ENCODE results near the gene DMKN.
"Not testable (repeated sequence)": the region's sequence is repeated elsewhere in the genome, so short reads cannot be mapped to it uniquely, and the experiment has no call there.

The DMKN gene

DNA sequence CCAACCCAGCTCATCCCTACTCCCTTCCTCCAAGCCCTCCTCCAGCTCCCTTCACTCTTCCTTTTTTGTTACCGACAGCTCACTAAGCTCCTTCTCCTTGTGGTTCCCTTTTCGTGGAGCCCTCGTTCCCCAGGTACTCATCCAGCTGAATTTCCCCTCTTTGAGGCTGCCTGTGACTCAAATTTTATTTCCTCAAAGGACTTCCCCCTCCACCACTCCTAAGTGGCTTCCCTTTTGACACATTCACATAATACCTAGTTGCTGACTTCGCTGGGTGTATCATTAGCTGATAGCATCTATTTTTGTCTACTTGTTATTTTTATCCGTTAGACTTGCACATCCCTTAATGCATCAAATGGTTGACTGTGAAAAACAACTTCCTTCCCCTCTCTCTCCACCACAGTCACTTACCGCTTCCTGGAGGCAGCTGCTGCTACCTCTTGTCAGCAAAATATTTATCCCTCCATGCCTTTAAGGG, 50.9 kb downstream of the DMKN start:
- peak in 1 of 2 donors; percentile 8 for DNase-seq (ENCODE audit: low read depth in 2 of 2)

DNA sequence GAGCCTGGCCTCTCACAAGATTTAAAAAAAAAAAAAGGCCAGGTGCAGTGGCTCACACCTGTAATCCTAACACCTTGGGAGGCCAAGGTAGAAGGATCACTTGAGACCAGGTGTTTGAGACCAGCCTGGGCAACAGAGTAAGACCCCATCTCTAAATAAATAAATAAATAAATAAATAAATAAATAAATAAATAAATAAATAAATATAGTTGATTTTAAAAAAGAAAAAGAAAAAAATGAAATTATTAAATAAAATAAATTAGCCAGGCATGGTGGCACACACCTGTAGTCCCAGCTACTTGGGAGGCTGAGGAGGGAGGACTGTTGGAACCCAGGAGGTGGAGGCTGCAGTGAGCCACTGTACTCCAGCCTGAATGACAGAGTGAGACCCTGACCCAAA, 51.7 kb downstream of the DMKN start:
- DNase-seq (ENCODE audit: low read depth in 2 of 2), result not testable (repeated sequence)

DNA sequence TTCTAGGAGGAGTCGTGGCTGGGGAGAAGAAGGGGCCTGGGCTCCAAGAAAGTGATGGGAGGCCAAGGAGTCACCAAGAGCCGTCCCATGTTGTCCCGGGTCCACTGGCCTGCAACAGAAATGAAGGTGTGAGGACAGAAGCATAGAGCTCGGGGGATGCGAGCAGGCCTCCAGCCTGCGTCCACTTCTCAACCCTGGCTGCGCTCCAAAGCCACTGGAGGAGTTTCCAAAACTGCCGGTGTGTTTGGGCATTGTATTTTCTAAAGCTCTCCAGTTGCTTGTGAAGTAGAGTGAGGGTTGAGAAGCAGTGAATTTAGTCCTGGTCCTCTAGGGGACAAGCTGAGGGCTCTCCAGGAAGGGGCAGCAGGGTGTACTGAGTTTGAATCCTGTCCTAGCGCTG, 52.4 kb downstream of the DMKN start:
- DNase-seq (ENCODE audit: low read depth in 2 of 2), result no peak

DNA sequence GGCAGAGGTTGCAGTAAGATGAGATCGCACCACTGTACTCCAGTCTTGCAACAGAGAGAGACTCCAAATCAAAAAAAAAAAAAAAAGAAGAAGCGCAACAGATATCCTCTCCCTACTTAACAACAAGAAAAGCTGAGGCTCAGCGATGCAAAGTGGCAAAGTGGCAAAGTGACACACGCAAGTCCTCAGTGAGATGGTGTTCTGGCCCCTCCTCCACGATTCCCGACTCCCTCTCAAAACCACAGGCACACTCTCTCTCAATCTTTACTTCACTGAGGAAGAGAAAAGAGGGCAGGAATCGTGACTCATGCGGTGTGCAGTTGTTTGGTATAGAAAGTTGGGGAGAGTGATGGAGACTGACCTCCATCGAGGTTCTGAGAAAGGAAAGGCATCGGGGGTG, 52.8 kb downstream of the DMKN start:
- DNase-seq (ENCODE audit: low read depth in 2 of 2), result no peak

DNA sequence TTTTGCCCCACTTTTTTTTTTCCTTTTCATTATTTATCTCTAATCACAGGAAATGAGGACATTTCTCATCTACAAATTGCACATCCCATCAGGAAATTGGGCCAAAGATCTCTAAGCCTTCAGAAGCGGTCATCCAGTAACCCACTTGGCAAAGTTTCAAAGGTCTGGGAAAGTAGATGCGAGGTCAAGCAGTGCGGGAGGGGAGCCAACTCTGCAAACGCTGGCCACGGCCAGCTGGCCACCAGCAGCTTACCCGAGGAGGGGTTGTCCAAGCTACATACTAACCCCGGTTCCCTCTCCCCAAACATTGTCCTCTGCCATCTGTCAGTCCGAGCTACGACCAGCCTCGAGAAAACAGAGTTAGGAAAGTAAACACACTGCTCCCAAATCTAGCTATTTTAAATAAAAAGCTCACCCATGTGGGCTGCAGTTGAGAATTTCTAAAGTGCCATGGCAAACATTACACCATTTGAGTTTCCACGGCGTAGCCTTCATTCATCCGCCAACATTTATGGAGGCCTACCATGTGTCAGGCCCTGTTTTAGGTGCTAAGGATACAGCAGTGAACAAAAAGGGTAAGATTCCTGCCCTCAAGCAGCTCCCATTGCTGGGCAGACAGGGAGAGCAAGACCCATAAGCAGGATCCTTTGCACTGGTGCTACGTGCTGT, 53.9 kb downstream of the DMKN start:
- no peak for DNase-seq (ENCODE audit: low read depth in 2 of 2)

DNA sequence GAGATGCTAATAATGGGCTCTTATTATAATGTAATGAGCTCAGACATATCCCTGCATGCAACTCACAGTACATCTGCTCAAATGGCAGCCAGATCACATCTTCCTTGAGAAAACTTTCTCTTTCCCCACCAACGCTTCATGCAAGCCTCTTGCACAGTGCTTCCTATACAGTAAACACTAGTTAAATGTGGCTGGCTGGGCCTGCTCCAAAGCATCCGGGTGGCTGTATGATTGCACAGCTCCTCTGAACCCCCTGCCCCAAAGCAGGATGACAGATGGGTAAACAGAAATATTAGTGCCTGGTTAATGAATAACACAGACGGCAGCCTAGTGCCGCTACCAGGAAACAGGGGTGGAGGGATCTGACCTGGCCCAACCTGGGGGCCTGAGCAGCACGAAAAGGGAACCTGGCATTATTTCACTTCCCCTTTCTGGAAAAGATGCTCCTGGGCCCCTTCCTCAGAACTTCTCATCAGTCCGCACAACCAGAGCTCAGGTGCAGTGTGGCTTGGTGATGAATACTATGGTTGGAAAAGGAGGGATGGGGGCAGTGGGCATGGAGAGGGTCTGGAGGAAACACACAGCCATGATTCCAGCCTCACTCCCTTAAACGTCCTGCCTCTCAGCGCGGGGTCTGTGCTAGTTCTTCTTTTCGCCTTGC, 54.6 kb downstream of the DMKN start:
- DNase-seq (ENCODE audit: low read depth in 2 of 2), result no peak

DNA sequence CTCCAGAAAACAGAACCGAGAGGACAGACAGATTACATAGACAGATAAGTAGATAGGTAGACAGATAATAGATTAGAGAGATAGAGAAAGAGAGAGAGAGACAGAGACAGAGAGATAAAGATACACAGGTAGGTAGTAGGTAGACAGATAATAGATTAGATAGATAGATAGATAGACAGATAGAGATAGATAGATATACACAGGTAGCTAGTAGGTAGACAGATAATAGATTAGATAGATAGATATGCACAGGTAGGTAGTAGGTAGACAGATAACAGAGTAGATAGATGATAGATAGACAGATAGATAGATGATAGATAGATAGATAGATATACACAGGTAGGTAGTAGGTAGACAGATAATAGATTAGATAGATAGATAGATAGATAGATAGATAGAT, 55.3 kb downstream of the DMKN start:
- no peak for DNase-seq (ENCODE audit: low read depth in 2 of 2)

DNA sequence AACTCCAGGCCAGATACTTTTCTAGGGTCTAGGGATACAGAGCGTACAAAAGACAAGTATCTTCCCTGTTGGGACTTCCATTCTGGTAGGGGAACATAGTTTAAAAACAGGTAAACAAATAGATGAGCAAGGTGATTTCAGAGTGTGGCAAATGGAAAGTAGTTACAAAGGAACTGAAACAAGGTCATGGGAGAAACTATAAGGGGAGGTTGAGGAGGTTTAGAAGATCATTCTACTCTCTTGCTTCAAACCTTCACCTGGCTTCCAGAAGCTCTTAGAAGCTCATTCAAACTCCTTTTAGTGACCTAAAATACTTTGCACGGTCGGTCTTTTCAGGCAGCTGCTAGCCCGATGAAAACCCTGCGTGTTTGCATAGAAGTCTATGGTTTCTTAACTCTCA, 56.3 kb downstream of the DMKN start:
- no peak for DNase-seq (ENCODE audit: low read depth in 2 of 2)

DNA sequence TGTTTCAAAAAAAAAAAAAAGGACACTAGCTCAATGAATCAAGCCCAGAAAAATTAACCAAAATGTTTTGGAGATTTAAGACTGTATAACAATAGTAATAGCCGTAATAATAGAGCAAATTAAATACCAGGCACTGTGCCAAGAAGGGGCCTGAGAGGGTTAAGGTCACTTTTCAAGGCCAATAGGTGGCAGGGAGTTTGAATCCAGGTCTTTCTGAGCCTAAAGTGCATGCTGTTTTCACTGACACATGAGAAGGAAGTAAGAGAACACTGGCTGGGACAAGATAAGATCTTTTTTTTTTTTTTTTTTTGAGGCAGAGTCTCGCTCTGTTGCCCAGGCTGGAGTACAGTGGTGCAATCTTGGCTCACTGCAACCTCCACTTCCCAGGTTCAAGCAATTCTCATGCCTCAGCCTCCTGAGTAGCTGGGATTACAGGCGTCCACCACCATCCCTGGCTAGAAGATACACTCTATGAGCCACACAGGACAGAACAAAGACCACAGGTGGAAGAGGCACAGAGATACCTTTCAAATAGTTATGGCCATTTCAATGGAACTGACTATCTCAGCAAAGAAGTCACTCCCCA, 57.7 kb downstream of the DMKN start:
- DNase-seq (ENCODE audit: low read depth in 2 of 2), result no peak

DNA sequence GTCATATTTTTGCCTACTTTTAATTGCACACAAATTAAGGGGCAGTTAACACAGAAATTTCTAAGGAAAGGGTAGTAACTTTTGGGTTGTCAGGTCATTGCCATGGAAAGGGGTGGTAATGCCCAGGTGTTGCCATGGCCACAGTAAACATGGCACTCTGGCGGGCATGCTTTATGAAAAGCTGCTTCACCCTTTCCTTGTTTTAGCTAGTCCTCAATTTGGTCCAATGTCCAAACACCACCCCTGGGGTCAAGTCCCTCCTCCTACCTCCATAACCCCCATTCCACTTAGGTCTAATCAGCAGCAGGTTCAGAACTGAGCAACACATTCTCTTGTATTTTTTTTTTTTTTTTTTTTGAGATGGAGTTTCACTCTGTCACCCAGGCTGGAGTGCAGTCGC, 58.8 kb downstream of the DMKN start:
- no peak for DNase-seq (ENCODE audit: low read depth in 2 of 2)

DNA sequence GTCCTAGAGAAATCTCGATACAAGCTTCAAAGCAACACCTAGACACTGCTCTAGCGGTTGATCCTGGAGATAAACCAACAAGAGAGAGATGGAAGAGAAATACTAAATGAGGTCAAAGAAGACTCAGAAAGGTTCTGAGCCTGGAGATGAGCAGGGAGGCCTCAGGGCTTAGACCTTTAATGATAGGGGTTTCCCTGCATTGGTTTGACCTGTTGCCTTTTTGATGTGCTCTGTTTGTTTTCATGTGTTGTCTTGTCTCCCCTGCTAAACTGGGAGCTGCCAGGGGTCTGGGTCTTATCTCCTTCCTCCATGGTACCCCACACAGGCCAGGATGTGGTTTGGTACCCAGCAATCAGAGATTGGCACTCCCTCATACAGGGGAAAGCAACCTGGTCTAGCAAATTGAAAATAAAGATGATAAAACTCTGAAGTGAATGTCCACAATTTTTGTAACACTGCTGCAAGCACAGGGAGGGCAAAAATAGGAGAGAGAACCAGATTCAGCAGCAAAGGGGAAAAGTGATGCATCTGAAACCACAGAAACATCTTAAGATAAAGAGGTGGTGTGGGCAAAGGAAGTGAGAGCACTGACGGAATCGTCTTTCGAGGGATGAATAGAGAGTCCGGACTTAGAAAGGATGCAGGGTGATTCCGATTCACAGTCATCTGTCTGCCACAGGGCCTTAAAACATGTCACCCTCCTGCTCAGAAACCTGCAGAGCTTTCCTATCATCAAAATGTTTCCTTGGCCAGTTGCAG, 61.9 kb downstream of the DMKN start:
- no peak for DNase-seq (ENCODE audit: low read depth in 2 of 2)

DNA sequence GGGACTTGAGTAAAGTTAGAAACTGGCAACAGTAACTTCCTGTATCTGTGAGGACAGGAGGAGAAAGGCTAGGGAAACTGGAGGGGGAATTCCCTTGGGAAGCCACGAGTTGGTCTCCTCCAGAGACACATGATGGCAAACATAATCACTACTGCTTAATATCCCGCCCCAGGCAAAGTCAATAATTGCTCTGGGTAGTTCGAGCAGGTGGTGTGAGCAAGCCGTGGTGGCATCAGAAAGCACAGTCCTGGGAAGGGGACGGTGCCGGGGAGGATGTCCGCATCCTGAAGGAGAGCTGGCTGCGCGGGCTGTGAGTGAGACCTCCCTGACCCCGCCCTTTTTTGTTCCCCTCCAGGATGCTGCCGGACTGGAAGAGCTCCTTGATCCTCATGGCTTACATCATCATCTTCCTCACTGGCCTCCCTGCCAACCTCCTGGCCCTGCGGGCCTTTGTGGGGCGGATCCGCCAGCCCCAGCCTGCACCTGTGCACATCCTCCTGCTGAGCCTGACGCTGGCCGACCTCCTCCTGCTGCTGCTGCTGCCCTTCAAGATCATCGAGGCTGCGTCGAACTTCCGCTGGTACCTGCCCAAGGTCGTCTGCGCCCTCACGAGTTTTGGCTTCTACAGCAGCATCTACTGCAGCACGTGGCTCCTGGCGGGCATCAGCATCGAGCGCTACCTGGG, 63.9 kb downstream of the DMKN start:
- DNase-seq (ENCODE audit: low read depth in 2 of 2), result no peak

DNA sequence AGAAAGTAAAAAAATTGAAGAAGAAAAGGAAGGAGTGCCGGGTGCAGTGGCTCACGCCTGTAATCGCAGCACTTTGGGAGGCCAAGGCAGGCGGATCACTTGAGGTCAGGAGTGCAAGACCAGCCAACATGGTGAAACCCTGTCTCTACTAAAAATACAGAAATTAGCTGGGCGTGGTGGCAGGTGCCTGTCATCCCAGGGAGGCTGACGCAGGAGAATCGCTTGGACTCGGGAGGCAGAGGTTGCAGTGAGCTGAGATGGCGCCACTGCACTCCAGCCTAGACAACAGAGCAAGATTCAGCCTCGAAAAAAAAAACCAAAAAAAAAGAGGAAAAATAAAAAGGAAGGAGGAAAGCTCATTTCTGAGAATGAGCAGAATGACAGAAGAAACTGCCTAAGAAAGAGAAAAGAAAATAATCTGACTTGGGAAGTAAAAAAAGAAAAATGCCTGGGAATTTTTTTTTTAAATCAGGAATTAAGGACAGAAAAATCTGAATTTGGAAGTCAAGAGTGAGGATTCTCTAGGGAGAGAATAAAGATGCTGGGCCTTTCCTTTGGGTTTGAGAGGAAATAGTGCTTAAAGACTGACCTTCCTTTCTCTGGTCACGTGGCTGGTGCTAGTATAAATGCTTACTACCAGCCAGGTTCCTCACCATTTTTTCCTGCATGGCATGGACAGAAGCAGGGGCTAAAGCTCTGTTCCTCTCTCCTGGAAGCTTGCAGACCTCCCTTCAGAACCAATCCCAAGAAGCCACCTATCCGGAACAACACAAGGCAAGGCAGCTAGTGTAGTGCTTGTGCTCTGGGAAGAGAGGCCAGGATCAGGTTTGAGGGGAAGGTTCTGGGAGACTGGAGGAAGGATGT, 65.6 kb downstream of the DMKN start, which contains the start of gene FFAR2:
TSS of gene FFAR2 (plus strand) at position 652 of the 864 bp plus-strand sequence. CDS start 1,458 bp downstream, outside the sequence.
- no peak for DNase-seq (ENCODE audit: low read depth in 2 of 2)

Data from stimulated activated CD8-positive, alpha-beta memory T cell treated with anti-CD3 and anti-CD28 coated beads, Interleukin-7, amount 100 ng/mL, for 1 hour (primary cell).